ENCODE results near the gene CHD6. TPM values are rescaled to one million over a fixed set of nuclear protein-coding genes. Genes with fewer than 3 reads are reported as not detected.

Gene CHD6
- total RNA-seq, 1 experiment from 2014 or later = 46.7 TPM

DNA sequence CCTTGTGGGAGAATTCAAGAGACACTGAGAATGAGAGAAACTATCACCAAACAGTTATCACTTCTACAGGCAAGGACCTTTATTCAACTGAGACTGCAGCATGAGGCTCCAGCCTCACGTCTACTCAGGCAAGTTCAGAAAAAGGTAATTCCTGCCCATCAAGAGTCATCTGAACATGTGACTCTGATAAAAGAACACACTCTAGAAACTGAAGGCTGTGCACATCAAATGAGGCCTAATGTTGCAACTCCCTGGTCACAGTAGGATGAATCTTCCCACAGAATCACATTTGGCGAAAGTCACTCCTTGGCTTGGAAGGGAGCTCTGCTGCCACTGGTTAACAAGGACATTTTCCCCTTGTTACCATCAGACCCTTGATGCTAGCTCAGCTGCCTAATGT lies 180.3 kb downstream of the CHD6 start:
- H3K27ac ChIP-seq (ENCODE audit: low read depth, low read length, poor library complexity, severe bottlenecking) = no peak overlapping the region
- TF ChIP-seq, protein P1, sequence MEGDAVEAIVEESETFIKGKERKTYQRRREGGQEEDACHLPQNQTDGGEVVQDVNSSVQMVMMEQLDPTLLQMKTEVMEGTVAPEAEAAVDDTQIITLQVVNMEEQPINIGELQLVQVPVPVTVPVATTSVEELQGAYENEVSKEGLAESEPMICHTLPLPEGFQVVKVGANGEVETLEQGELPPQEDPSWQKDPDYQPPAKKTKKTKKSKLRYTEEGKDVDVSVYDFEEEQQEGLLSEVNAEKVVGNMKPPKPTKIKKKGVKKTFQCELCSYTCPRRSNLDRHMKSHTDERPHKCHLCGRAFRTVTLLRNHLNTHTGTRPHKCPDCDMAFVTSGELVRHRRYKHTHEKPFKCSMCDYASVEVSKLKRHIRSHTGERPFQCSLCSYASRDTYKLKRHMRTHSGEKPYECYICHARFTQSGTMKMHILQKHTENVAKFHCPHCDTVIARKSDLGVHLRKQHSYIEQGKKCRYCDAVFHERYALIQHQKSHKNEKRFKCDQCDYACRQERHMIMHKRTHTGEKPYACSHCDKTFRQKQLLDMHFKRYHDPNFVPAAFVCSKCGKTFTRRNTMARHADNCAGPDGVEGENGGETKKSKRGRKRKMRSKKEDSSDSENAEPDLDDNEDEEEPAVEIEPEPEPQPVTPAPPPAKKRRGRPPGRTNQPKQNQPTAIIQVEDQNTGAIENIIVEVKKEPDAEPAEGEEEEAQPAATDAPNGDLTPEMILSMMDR (conservative IDR thresholded peaks at IDR 0.05; ENCODE audit: low read depth, low read length) = no peak
- no peak for TF ChIP-seq EZH2 (IDR thresholded peaks at IDR 0.05; ENCODE audit: borderline replicate concordance, low read depth, low read length, poor library complexity, severe bottlenecking)
- H3K4me1 ChIP-seq (ENCODE audit: insufficient read depth, low read length, poor library complexity, severe bottlenecking) = no peaks in the 10 kb centered on the region
- H3K4me3 ChIP-seq (ENCODE audit: low read depth, low read length, poor library complexity, severe bottlenecking) = no peak overlapping the region
- no TSS peak for BruUV-seq (replicated peaks)
- H3K9me3 ChIP-seq (ENCODE audit: low read depth, low read length, poor library complexity, severe bottlenecking) = no peaks in the 10 kb centered on the region
- intact Hi-C loops (cut with micrococcal nuclease; ENCODE audit: unreplicated experiment) = no loop called here
- H3K27me3 ChIP-seq (replicated peaks; ENCODE audit: insufficient read depth, low read depth, low read length, poor library complexity) = no peaks in the 10 kb centered on the region
- no peak for DNase-seq (ENCODE audit: low spot score)
- CTCF ChIA-PET = no interaction called here
- POLR2A ChIA-PET (ENCODE audit: low non-redundant PET) = no interaction called here
- H3K36me3 ChIP-seq (ENCODE audit: insufficient read depth, low read length, poor library complexity, severe bottlenecking) = peaks cover 17% of the 10 kb centered on the region

- no peak overlapping the region for H3K27ac ChIP-seq (ENCODE audit: low read depth, low read length, poor library complexity, severe bottlenecking)
- H3K4me1 ChIP-seq (ENCODE audit: insufficient read depth, low read length, poor library complexity, severe bottlenecking) = no peaks in the 10 kb centered on the region
- TF ChIP-seq EZH2 (IDR thresholded peaks at IDR 0.05; ENCODE audit: borderline replicate concordance, low read depth, low read length, poor library complexity, severe bottlenecking) = no peak
- TF ChIP-seq, protein P1 (conservative IDR thresholded peaks at IDR 0.05; ENCODE audit: low read depth, low read length) = no peak
- no peak overlapping the region for H3K4me3 ChIP-seq (ENCODE audit: low read depth, low read length, poor library complexity, severe bottlenecking)
- H3K9me3 ChIP-seq (ENCODE audit: low read depth, low read length, poor library complexity, severe bottlenecking) = no peaks in the 10 kb centered on the region
- ChIA-PET CTCF (no interaction called here), POLR2A (ENCODE audit: low non-redundant PET) (no interaction called here)
- peaks cover 17% of the 10 kb centered on the region for H3K36me3 ChIP-seq (ENCODE audit: insufficient read depth, low read length, poor library complexity, severe bottlenecking)
- DNase-seq (ENCODE audit: low spot score) = no peak
- intact Hi-C loops (cut with micrococcal nuclease; ENCODE audit: unreplicated experiment) = no loop called here
- no TSS peak for BruUV-seq (replicated peaks)
- H3K27me3 ChIP-seq (replicated peaks; ENCODE audit: insufficient read depth, low read depth, low read length, poor library complexity) = no peaks in the 10 kb centered on the region
Measured at GRCh38 chr20:41436679-41437078, 181.5 kb downstream of the CHD6 start.

- CTCF ChIA-PET = no interaction called here
- Histone ChIP-seq H3K27me3 (replicated peaks; ENCODE audit: insufficient read depth, low read depth, low read length, poor library complexity) (no peaks in the 10 kb centered on the region), H3K4me1 (ENCODE audit: insufficient read depth, low read length, poor library complexity, severe bottlenecking) (no peaks in the 10 kb centered on the region), H3K27ac (ENCODE audit: low read depth, low read length, poor library complexity, severe bottlenecking) (no peak overlapping the region), H3K9me3 (ENCODE audit: low read depth, low read length, poor library complexity, severe bottlenecking) (no peaks in the 10 kb centered on the region), H3K4me3 (ENCODE audit: low read depth, low read length, poor library complexity, severe bottlenecking) (no peak overlapping the region), H3K36me3 (ENCODE audit: insufficient read depth, low read length, poor library complexity, severe bottlenecking) (peaks cover 9% of the 10 kb centered on the region)
- BruUV-seq (replicated peaks) = no TSS peak
- TF ChIP-seq, protein P1 (conservative IDR thresholded peaks at IDR 0.05; ENCODE audit: low read depth, low read length) = no peak
- no peak for TF ChIP-seq EZH2 (IDR thresholded peaks at IDR 0.05; ENCODE audit: borderline replicate concordance, low read depth, low read length, poor library complexity, severe bottlenecking)
- POLR2A ChIA-PET (ENCODE audit: low non-redundant PET) = no interaction called here
- intact Hi-C loops (cut with micrococcal nuclease; ENCODE audit: unreplicated experiment) = no loop called here
- DNase-seq (ENCODE audit: low spot score) = no peak
Measured at GRCh38 chr20:41433203-41433602, 185.0 kb downstream of the CHD6 start.

All from A673 (cell line).